Erythroblast (primary cell): ENCODE measurements around the gene TM6SF1.
"Not testable (repeated sequence)": the region's sequence is repeated elsewhere in the genome, so short reads cannot be mapped to it uniquely, and the experiment has no call there.

Experiments used
- GATA1 ChIP-seq: IDR thresholded peaks from 2 replicates; pipeline ENCODE4 v1.6.1; 2011; ENCODE audit warnings: low read depth, mild to moderate bottlenecking, control low read depth, low read length, moderate library complexity
- POLR2A ChIP-seq: IDR thresholded peaks from 2 replicates; pipeline ENCODE4 v1.6.1; 2011; ENCODE audit warnings: mild to moderate bottlenecking, low read length

DNA sequence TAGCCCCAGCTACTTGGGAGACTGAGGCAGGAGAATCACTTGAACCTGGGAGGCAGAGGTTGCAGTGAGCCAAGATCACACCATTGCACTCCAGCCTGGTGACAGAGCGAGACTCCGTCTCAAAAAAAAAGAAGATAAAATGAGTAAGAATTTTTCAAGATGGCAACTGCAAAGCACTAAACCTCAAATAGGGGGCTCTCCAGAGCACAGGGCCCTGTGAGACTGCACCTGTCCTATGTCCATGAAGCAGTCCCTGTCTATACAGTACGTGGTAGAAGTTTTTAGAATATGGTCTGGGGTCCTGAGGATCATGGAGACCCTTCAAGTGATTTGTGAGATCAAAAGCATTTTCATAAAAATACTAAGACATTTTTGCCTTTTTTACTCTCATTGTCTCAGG lies 22.0 kb upstream of the TM6SF1 start:
- TF ChIP-seq POLR2A, GATA1: not testable (repeated sequence)
